Neural cell (in vitro differentiated cells): Measurements from ENCODE around the gene LRCH1.

Experiments
- POLR2AphosphoS5 ChIP-seq: IDR thresholded peaks from 2 replicates; pipeline ENCODE4 v1.6.1; 2012
- TF ChIP-seq, protein P1 (sequence below): fragments of 450-650 bp; IDR thresholded peaks from 2 replicates; pipeline ENCODE4 v1.5.1; 2014; ENCODE audit warnings: antibody characterized with exemption, mild to moderate bottlenecking, moderate library complexity; ENCODE audit not compliant: poor library complexity, severe bottlenecking

GRCh38 chr13:46782691-46783090 lies 229.7 kb downstream of the LRCH1 start:
- TF ChIP-seq, protein P1, sequence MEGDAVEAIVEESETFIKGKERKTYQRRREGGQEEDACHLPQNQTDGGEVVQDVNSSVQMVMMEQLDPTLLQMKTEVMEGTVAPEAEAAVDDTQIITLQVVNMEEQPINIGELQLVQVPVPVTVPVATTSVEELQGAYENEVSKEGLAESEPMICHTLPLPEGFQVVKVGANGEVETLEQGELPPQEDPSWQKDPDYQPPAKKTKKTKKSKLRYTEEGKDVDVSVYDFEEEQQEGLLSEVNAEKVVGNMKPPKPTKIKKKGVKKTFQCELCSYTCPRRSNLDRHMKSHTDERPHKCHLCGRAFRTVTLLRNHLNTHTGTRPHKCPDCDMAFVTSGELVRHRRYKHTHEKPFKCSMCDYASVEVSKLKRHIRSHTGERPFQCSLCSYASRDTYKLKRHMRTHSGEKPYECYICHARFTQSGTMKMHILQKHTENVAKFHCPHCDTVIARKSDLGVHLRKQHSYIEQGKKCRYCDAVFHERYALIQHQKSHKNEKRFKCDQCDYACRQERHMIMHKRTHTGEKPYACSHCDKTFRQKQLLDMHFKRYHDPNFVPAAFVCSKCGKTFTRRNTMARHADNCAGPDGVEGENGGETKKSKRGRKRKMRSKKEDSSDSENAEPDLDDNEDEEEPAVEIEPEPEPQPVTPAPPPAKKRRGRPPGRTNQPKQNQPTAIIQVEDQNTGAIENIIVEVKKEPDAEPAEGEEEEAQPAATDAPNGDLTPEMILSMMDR, result no peak
- no peak for TF ChIP-seq POLR2AphosphoS5
